ENCODE measurements around the gene AK5. TPM values are rescaled to one million over a fixed set of nuclear protein-coding genes. Genes with fewer than 3 reads are reported as not detected.
"Not testable (repeated sequence)": the region's sequence is repeated elsewhere in the genome, so short reads cannot be mapped to it uniquely, and the experiment has no call there.

AK5 gene
- total RNA-seq, 2 donors from 2014 or later = 0.77 to 2.9 TPM

GRCh38 chr1:77416692-77417450 is 135.1 kb downstream of the AK5 start:
- no peak for ATAC-seq
- intact Hi-C loops (cut with DNase I) = no loop called here

GRCh38 chr1:77418055-77418454 is 136.2 kb downstream of the AK5 start:
- intact Hi-C loops (cut with DNase I); DNase-seq; ATAC-seq: not testable (repeated sequence)

More at GRCh38 chr1:77416692-77417450, 135.1 kb downstream of the AK5 start:
- DNase-seq = no peak

DNA sequence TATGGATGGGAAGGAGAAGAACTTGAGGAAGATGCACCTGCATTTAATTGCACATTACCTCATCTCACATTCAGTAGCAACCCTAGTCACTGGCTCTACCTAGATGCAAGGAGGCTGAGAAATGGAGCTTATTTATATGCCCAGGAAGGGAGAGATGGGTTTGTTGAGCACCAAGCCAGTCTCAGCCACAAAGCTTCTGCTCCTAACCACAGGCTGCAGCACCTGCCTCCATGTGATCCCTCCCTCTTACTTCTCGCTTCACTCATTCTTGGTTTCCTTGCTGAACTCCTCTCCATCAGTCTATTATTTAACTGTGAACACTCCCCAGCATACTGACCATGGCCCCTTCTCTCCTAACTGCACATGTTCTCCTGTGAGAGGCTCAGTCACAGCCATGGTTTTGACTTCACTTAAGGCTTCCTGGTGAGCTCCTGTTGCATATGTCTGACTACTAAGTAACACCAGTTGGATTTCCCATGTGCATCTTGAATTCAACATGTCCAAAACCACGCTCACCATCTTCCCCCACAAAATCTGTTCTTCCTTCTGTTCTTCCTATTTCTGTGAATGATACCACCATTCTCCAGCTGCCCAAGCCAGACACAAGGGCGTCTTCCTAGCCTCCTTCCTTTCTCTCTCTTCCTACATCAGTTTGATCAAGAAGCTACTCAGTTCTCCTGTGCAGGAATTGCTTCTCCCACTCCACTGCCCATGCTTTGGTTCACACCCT is 139.8 kb downstream of the AK5 start:
- DNase-seq (no peak), ATAC-seq (no peak)
- intact Hi-C loops (cut with DNase I) = no loop called here

- intact Hi-C loops (cut with DNase I) = no loop called here
- no peak for DNase-seq
- no peak for ATAC-seq
Observed at GRCh38 chr1:77424236-77424635, 142.4 kb downstream of the AK5 start.

GRCh38 chr1:77428068-77428467 is 146.2 kb downstream of the AK5 start:
- ATAC-seq = no peak
- intact Hi-C loops (cut with DNase I) = no loop called here

DNA sequence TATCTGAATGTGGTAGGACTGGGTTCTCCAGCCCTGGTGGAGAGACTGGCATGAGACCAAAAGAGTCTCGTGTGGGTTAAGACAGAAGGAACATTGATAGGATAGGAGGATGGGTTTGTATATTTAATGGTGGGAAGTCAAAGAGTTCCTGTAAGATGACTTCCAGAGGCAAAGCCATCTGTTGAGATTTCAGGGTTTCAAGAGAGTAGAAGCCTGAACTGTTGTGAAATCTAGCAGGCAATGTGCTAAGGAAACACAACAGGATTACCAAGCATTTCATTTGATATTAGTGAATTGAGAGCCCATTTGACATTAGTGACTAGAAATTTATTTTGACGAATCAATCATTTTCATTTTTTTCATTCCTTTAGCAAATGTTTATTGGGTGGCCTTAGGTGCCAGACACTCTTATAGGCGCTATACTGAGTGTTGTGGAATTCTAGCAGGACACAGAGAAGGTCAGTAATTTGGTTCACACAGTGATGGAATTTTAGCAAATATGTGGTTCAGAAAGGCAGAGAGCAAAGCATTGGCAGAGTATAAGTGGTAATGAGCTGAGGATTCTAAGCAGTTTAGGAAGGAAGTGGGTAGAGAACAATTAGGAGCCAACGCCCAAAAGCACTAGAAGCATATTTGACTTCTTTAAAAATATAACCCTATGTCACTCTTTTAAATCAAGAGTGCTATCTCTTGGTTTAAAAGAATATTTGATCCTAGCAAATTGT is 149.3 kb downstream of the AK5 start:
- no peak for DNase-seq
- no peak for ATAC-seq
- intact Hi-C loops (cut with DNase I) = no loop called here

More at GRCh38 chr1:77428068-77428467, 146.2 kb downstream of the AK5 start:
- no peak for DNase-seq

DNA sequence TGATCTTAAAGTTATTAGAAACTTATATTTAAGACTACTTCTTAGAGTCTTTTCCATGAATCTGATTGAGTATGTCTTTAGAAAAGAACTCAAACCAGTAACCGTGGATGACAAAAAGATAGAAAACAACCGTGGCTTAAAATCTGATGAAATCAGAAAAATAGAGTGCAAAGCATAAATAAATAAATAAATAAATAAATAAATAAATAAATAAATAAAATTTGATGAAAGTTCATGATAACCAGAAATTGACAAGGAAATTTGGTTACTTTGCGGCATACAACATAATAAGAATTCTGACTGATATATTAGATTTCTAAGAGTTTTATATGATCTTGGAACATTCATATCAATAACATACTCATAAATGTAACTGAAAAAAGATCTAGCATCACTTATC is 152.1 kb downstream of the AK5 start:
- no peak for ATAC-seq
- no peak for DNase-seq
- intact Hi-C loops (cut with DNase I) = no loop called here

- intact Hi-C loops (cut with DNase I) = no loop called here
- ATAC-seq (no peak), DNase-seq (no peak)
Observed at GRCh38 chr1:77434967-77435366, 153.1 kb downstream of the AK5 start.

DNA sequence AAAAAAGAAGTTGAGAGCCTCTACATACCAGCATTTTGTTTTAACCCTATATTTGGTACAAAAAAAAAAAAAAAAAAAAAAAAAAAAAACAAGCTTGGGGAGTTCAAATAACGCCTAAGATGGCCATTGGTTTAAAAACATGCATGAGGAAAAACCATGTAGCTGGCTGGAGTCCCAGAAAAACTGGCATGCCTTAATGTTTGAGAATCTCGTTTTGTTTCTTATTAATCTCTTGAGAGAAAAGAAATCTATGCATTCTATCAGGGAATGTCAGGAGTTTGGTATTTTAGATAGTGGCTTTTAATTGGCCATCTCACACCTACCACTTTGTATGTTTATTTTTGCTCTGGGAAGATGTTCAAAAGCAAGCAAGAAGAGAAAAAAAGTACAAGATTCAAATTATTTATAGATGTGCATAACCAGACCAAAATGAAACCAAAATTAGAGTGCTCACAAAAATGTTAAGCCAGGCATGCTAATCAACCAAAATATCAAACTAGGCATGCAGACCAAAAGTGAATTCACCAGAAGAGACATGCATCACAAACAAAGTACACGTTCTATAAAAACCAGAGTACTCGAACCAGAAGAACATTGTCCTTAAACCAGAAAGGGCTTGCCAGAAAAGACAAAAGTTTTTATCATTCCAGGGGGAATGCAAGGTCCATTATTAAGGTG is 156.6 kb downstream of the AK5 start:
- ATAC-seq (no peak), DNase-seq (peak; percentile 34)
- intact Hi-C loops (cut with DNase I) = no loop called here

GRCh38 chr1:77446841-77447555 is 165.2 kb downstream of the AK5 start:
- no peak for DNase-seq
- ATAC-seq = no peak
- intact Hi-C loops (cut with DNase I) = no loop called here

GRCh38 chr1:77447669-77448068 is 165.8 kb downstream of the AK5 start:
- DNase-seq (no peak), ATAC-seq (no peak)
- intact Hi-C loops (cut with DNase I) = no loop called here

- intact Hi-C loops (cut with DNase I) = no loop called here
- ATAC-seq (no peak), DNase-seq (no peak)
Observed at GRCh38 chr1:77459881-77460280, 178.1 kb downstream of the AK5 start.

- DNase-seq (no peak), ATAC-seq (no peak)
- intact Hi-C loops (cut with DNase I) = no loop called here
Observed at GRCh38 chr1:77461691-77462090, 179.9 kb downstream of the AK5 start.

DNA sequence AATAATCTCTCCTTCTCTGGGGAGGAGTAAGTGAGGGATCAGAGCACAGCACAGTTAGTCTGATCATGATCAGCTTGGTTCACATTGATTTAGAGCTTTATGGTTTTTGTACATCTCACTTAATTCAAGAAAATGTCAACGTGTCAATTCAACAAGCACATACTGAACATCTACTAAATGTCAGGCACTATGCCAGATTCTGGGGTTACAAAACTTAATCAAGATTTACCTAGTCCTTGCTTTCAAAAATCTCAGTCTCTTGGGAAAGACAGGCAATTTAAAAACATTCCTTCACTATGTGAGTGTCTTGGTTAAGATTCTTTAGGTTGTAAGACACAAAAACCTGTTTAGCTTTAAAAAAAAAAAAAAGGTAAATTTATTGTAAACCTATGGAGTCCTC is 181.4 kb downstream of the AK5 start:
- DNase-seq = no peak
- intact Hi-C loops (cut with DNase I) = no loop called here
- ATAC-seq = no peak

DNA sequence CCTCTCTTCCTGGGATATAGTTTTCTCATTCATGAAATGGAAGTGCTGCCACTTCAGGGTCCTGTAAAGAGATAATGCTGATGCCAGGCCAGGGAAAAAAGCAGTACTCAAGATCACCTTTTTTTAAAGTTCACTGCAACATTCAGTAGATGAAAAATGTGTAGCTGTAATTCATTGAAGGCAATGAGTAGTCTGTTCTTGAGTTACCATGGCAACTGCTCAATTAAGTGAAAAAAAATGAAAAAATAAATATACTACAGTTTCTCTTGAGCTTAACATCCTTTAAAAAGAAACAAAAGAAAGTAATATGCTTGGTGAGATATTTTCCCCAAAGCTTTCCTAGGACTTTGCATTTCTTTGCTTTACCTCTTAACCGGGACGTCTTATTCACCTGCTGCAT is 183.3 kb downstream of the AK5 start:
- DNase-seq (no peak), ATAC-seq (no peak)
- intact Hi-C loops (cut with DNase I) = no loop called here

DNA sequence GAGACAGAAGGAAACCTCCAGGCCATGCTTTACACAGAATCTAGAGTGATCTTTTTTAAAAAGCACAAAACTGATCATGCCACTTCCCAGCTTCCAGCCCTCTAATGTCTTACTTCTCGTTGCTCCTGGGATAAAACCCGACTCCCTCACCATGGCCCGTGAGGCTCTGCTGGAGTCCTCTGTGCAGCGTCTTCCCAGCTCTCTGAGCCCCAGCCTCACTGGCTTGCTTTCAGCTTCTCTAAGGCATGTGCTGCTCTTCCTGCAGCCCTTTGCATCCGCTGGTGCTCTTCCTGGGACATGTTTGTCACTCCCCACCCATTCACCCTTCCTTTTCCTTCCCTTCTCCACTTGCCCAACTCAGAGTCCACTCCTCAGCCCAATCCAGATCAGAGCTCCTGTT is 184.1 kb downstream of the AK5 start:
- DNase-seq = no peak
- intact Hi-C loops (cut with DNase I) = no loop called here
- ATAC-seq = no peak

- ATAC-seq = no peak
- no peak for DNase-seq
- intact Hi-C loops (cut with DNase I) = no loop called here
Observed at GRCh38 chr1:77467021-77467595, 185.3 kb downstream of the AK5 start.

DNA sequence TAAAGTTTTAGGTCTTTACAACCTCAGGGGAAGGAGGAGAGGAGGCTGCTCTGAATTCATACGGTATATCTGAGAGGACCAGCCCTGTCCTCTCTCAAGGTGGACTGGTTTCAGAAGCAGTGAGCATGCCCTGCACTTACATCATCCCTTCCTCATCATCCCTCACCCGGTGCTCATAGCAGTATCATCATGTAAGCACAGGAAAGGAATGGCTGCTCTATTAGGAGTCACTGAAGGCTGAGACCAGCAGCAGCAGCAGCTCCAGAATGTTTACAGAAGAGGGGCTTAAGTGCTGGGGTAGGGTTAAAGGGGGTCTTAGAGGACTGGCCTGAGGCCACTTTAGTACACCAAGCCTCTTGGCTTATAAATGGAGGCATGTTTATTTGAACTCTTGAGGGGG is 185.9 kb downstream of the AK5 start:
- DNase-seq = no peak
- intact Hi-C loops (cut with DNase I) = no loop called here

More for the DNA sequence above, 185.9 kb downstream of the AK5 start:
- no peak for ATAC-seq
